NCI-H2107 treated with DMSO at 0.1 percent for 48 hours (cell line): ENCODE results near the gene CACNA1I.

Experiments used
- DNase-seq: peaks from one replicate; lab custom pipeline; 2025; ENCODE audit not compliant: unreplicated experiment; lab: John Stamatoyannopoulos, UW

Gene CACNA1I

DNA sequence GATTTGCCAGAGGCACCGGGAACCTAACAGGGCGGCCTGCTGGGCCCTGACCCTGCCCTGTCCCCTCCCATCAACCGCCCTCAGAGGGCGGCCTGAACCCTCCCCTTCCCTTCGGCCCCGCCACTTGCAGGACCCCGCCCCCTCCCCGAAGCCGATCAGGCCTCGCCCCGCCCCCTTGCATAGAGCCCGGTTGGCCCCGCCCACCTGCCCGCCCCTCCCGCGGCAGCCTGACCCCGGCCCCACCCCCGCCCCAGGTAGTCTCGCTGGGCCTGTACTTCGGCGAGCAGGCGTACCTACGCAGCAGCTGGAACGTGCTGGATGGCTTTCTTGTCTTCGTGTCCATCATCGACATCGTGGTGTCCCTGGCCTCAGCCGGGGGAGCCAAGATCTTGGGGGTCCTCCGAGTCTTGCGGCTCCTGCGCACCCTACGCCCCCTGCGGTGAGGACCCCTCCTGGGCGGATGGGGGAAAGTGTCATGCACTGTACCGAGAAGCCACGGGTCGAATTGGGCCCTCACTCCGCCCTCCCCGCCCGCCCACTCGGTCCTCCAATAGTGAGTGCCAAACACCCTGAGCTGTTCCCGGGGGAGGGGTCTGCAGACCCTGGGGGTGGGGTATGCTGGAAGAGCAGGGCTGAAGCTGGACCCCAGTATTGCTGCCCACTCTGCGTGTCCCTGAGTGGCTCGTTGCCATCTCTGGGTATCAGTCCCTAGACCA lies 94.1 kb downstream of the CACNA1I start:
- no peak for DNase-seq

DNA sequence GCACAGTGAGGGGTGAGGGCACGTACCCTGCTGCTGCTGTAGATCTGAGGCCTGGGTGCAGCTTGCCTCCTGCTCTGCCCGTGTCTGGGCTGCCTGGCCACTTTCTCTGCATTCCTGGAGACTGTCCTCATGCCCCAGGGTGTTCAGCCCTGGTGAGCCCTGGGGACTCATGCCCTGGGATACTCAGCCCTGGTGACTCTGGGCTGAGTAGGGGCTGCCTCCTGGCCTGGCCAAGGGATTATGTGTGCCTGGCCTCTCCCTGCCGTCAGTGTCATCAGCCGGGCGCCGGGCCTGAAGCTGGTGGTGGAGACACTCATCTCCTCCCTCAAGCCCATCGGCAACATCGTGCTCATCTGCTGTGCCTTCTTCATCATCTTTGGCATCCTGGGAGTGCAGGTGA lies 94.7 kb downstream of the CACNA1I start:
- DNase-seq, result no peak

- DNase-seq, result no peak
These were observed 95.3 kb downstream of the CACNA1I start for GRCh38 chr22:39665661-39666431.

GRCh38 chr22:39666495-39666894 lies 95.9 kb downstream of the CACNA1I start:
- DNase-seq, result no peak

- DNase-seq, result no peak
These were observed 96.4 kb downstream of the CACNA1I start for GRCh38 chr22:39666926-39667325.

GRCh38 chr22:39669432-39669831 lies 98.9 kb downstream of the CACNA1I start:
- no peak for DNase-seq

GRCh38 chr22:39671936-39672335 lies 101.4 kb downstream of the CACNA1I start:
- no peak for DNase-seq

DNA sequence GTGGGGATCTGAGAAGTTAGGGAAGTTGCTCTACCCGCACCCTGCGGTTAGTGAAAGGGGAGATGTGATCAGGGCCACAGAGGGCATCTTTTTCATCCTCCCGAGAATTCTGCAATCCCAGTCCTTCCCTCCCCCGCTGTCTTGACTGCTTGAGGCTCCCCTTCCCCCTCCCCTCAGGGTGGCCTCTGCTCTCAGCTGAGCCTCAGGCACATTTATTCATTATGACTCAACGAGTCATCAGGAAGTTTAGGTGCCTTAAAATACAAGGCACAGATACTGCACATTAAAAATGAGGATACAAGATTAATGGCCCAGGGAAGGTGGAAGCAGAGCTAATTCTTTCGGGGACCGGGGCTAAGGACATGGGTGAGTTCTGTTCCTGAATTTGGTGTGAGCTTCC lies 104.0 kb downstream of the CACNA1I start:
- no peak for DNase-seq

- DNase-seq, result no peak
These were observed 105.4 kb downstream of the CACNA1I start for GRCh38 chr22:39675947-39676346.

- DNase-seq, result no peak
These were observed 107.4 kb downstream of the CACNA1I start for GRCh38 chr22:39677967-39678366.

DNA sequence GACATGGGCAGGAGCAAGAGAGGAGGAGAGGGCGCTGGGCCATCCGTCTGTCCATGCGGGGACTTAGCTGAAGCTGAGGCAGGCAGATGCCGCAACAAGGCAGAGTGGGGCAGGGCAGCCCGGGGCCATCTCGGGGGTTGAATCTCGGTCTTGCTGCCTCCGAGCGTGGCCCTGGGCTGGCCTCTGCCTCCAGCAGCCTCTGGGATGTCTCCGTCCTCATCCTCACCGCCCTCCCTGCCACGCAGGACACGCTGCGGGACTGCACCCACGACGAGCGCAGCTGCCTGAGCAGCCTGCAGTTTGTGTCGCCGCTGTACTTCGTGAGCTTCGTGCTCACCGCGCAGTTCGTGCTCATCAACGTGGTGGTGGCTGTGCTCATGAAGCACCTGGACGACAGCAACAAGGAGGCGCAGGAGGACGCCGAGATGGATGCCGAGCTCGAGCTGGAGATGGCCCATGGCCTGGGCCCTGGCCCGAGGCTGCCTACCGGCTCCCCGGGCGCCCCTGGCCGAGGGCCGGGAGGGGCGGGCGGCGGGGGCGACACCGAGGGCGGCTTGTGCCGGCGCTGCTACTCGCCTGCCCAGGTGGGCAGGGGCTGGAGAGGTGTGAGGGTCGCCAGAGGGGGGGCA lies 108.4 kb downstream of the CACNA1I start:
- no peak for DNase-seq

DNA sequence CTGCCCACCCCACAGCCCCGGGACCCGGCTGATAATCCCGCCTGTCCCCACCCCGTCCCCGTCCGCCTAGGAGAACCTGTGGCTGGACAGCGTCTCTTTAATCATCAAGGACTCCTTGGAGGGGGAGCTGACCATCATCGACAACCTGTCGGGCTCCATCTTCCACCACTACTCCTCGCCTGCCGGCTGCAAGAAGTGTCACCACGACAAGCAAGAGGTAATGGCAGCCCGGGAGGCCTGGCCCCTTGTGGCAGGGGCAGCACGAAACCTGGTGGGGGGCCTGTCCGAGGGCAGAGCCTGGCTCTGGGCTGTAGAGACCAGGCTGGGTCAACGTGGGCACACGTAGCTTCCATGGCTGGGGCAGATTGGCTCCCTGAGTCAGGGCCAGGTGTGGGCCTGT lies 109.1 kb downstream of the CACNA1I start:
- no peak for DNase-seq

GRCh38 chr22:39680486-39680885 lies 109.9 kb downstream of the CACNA1I start:
- no peak for DNase-seq

DNA sequence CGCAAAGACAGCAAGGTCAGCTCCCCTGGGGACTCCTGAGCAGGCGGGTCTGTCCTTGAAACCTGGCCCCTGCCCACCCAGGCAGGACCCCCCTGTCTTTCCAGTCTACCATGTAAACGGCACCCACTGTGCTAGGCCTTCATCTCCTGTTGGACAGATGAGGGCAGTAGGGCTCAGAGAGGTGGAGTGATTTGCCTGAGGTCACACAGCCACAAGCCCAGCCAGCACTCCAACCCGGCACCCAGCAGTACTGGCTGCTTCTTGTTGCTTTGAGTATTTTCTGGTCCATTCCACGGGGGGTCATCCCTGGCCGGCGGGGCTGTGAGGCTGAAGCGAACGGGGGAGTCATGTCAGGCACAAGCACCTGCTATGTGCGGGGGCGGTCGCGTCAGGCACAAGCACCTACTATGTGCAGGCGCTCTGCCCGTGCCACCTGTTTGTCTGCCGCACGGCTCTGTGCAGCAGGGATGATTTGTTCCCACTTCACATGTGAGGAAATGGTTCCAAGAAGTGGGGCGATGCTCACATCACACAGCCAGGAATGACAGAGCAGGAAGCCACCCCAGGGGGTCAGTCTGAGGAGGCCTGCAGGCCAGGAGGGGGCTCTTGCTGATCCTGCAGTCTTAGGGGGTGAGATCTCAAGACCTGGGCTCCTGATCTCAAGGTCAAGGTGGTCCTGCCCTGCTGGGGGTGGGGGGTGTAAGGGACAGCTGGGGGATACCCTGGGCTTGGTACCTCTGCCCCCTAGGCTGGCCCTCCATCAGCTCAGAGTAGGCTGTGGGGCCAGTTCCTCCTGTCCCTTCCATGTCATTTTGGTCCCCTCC lies 110.7 kb downstream of the CACNA1I start:
- no peak for DNase-seq

GRCh38 chr22:39682994-39683393 lies 112.4 kb downstream of the CACNA1I start:
- DNase-seq, result no peak

- DNase-seq, result no peak
These were observed 113.1 kb downstream of the CACNA1I start for GRCh38 chr22:39683639-39684038.

DNA sequence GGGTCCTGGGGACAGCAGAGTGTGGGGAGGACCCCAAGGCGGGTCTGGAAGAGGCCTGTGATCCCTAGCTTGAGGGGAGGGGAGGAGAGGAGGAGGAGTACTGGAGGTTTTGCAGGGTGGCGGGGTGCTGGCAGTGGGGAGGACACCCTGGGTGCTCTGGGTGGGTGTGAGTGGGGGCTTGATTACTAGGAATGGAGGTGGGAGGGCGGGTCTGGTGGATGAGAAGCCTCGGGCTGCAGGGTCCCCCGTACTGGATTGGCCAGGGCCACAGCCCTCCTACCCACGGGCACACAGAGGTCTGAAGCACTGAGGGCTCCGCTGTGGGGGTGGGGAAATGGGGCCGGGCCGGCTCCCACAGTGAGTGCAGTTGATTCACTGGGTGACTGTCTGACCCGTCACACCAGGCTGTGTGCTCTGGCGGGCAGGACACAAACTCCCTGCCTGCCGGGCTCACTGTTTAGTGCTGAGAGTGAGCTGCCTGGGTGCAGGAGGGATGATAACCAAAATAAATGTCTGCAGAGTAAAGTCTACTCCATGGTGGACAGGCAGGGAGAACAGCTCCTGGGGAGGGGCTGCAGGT lies 114.2 kb downstream of the CACNA1I start:
- DNase-seq, result no peak

- no peak for DNase-seq
These were observed 115.0 kb downstream of the CACNA1I start for GRCh38 chr22:39685336-39686177.

- DNase-seq, result no peak
These were observed 115.6 kb downstream of the CACNA1I start for GRCh38 chr22:39686178-39686620.
